Pancreas (tissue), 10 donors: ENCODE measurements around the gene MAPKAP1. TPM values are rescaled to one million over a fixed set of nuclear protein-coding genes. Genes with fewer than 3 reads are reported as not detected.
"Not testable (repeated sequence)": the region's sequence is repeated elsewhere in the genome, so short reads cannot be mapped to it uniquely, and the experiment has no call there.

ENCODE experiments used
- ATAC-seq, 4 donors: fragments of 200-7000 bp; cut with Tn5 transposase; one replicate each; pipeline versions ENCODE4 v1.8.0 to v1.9.1; 2020; ENCODE audit warnings: mild to moderate bottlenecking in 4 of 4, moderate library complexity in 4 of 4
- DNase-seq, 6 donors: peaks; one replicate each; pipeline ENCODE4 v3.0.0-alpha.2; 2020
- FAIRE-seq: peaks from 2 replicates; lab custom pipeline; 2012; peaks lifted over from hg19 to GRCh38; lab: Jason Lieb, UNC
- H3K27ac ChIP-seq, 4 donors: fragments of 200-600 bp; sonication (generic); 1 replicate in 3 of 4; 2 replicates in 1 of 4; pipeline versions ENCODE4 v1.5.0 to v1.8.0; 2020
- H3K27me3 ChIP-seq, 4 donors: fragments of 200-600 bp; one replicate each; pipeline ENCODE4 v1.8.0; 2021
- H3K36me3 ChIP-seq, 3 donors: fragments of 200-600 bp; sonication (generic) in 1 of 3; one replicate each; pipeline versions ENCODE4 v1.5.0 to v1.8.0; 2020 to 2021
- H3K4me1 ChIP-seq, 3 donors: fragments of 200-600 bp; one replicate each; pipeline ENCODE4 v1.8.0; 2021
- H3K4me3 ChIP-seq, 4 donors: fragments of 200-600 bp; sonication (generic) in 2 of 4; one replicate each; pipeline versions ENCODE4 v1.5.0 to v1.8.0; 2020 to 2021
- H3K9me3 ChIP-seq, 4 donors: fragments of 200-600 bp; one replicate each; pipeline ENCODE4 v1.8.0; 2021
- WGBS, 2 donors: extraction: QIAGEN DNeasy Blood & Tissue Kit; methylation state at CpG; one replicate each; pipeline ENCODE4 v1.1.7; 2013; 5-methylcytosine and 5-hydroxymethylcytosine counted together
- intact Hi-C, 3 donors: fragments of 100-400 bp; cut with DNase I; formaldehyde crosslinking; loops; one replicate each; pipeline versions ENCODE4 v1.11.1 to v1.14.2; 2022
- polyA plus RNA-seq, 2 donors: library from polyadenylated mRNA; stranded (reverse); fragments of 200-250 nt; gene quantifications; one replicate each; pipeline ENCODE4 v1.2.3, GENCODE V29; 2013
- total RNA-seq, 6 donors: library from RNA; stranded (reverse); fragmentation: NEBNext Ultra II Directional in 4 of 6; extraction: Animal tissue kit (Norgen Biotek cat#: 25700) in 4 of 6; gene quantifications; one replicate each; pipeline versions ENCODE4 v1.2.1 to v1.2.4, GENCODE V29; 2021 to 2023
- TF ChIP-seq, protein P1 (sequence below), 4 donors: fragments of 200-600 bp; sonication (generic) in 3 of 4; IDR thresholded peaks; one replicate each; pipeline versions ENCODE4 v1.5.0 to v1.8.0; 2021; ENCODE audit warnings: antibody characterized with exemption in 4 of 4
- donor health status: healthy with polysubstance abuse.
- donor health status: DM: no; HTN: no; CAD: no; lungs with moderate emphysema.
- donor health status: DM: no; HTN: no; CAD: no.
- donor health status: control.
- donor health status: control.
- donor health status: Bipolar disorder and iron deficiency.
- donor health status: DM: yes; HTN: yes; CAD: no.
- donor health status: DM: no; HTN: no; CAD: no.
- donor health status: DM: no; HTN: no; CAD: no.
- donor health status: DM: yes; HTN: yes; CAD: no.

MAPKAP1 gene
- total and polyA plus RNA-seq, 8 donors = 18.7 to 42.0 (median 30.4) TPM

GRCh38 chr9:125700791-125701190 is 6.2 kb downstream of the MAPKAP1 start:
- Histone ChIP-seq H3K36me3 (no peaks in the 10 kb centered on the region), H3K4me1 (peaks cover under 1 to 8% (median 4%) of the 10 kb centered on the region in 3 donors), H3K27ac (no peak overlapping the region), H3K4me3 (no peak overlapping the region), H3K27me3 (no peaks in the 10 kb centered on the region), H3K9me3 (no peaks in the 10 kb centered on the region)
- TF ChIP-seq, protein P1, sequence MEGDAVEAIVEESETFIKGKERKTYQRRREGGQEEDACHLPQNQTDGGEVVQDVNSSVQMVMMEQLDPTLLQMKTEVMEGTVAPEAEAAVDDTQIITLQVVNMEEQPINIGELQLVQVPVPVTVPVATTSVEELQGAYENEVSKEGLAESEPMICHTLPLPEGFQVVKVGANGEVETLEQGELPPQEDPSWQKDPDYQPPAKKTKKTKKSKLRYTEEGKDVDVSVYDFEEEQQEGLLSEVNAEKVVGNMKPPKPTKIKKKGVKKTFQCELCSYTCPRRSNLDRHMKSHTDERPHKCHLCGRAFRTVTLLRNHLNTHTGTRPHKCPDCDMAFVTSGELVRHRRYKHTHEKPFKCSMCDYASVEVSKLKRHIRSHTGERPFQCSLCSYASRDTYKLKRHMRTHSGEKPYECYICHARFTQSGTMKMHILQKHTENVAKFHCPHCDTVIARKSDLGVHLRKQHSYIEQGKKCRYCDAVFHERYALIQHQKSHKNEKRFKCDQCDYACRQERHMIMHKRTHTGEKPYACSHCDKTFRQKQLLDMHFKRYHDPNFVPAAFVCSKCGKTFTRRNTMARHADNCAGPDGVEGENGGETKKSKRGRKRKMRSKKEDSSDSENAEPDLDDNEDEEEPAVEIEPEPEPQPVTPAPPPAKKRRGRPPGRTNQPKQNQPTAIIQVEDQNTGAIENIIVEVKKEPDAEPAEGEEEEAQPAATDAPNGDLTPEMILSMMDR (IDR thresholded peaks at IDR 0.05) = no peak
- ATAC-seq (no peak), DNase-seq (no peak), FAIRE-seq (no peak)
- 79 to 82% methylated on average over 2 of the region's 2 CpGs for WGBS, 2 donors
- intact Hi-C loops = no loop called here

DNA sequence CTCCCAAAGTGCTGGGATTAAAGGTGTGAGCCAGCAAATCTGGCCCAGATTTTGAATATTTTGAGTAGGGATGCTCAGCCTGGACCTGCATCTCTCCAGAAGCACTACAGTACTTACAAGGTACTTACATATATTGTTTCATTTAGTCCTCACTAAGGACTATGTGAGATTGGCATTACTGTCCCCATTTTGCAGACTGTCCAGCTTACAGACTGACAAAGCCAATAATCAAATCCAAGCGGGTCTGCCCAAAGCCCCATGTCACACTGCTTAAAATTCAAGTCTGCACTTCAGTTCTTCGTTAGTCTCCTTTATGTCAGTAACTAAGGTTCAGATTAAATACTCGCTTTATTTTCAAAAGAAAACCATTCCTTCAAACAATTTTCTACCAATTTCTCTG is 7.1 kb downstream of the MAPKAP1 start:
- Histone ChIP-seq H3K4me3 (no peak overlapping the region), H3K4me1 (peaks cover 0 to 6% (median 4%) of the 10 kb centered on the region in 3 donors), H3K9me3 (no peaks in the 10 kb centered on the region), H3K36me3 (no peaks in the 10 kb centered on the region), H3K27me3 (no peaks in the 10 kb centered on the region), H3K27ac (no peak overlapping the region)
- DNase-seq (no peak), ATAC-seq (no peak), FAIRE-seq (no peak)
- TF ChIP-seq, protein P1 (IDR thresholded peaks at IDR 0.05) = no peak
- intact Hi-C loops = no loop called here
- WGBS, 2 donors = 94 to 97% methylated on average over 3 of the region's 3 CpGs

DNA sequence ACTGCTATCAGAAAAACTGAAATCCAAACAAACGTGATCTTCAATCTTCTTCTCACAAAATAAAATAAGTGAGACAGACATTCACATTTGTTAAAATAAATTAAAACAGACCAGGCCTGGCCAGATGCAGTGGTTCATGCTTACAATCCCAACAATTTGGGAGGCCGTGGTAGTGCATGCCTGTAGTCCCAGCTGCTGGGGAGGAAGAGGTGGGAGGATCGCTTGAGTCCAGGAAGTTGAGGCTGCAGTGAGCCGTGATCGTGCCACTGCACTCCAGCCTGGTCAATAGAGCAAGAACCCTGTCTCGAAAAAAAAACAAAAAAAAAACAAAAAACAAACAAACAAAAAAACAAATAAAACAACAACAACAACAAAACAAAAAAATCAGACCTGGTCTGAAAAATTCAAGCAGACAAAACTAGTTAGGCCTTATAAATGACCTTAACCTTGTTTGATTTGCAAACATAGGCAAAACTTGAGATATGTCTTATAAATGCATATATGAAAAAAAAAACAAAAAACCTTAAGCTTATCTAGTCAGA is 10.8 kb downstream of the MAPKAP1 start:
- DNase-seq (no peak), ATAC-seq (no peak), FAIRE-seq (no peak)
- Histone ChIP-seq H3K27me3 (no peaks in the 10 kb centered on the region), H3K27ac (no peak overlapping the region), H3K4me3 (no peak overlapping the region), H3K9me3 (no peaks in the 10 kb centered on the region), H3K4me1 (peaks cover 0 to 4% (median 4%) of the 10 kb centered on the region in 3 donors), H3K36me3 (no peaks in the 10 kb centered on the region)
- WGBS, 2 donors = 81 to 84% methylated on average over 6 of the region's 6 CpGs
- TF ChIP-seq, protein P1 (IDR thresholded peaks at IDR 0.05) = no peak
- intact Hi-C loops = no loop called here

DNA sequence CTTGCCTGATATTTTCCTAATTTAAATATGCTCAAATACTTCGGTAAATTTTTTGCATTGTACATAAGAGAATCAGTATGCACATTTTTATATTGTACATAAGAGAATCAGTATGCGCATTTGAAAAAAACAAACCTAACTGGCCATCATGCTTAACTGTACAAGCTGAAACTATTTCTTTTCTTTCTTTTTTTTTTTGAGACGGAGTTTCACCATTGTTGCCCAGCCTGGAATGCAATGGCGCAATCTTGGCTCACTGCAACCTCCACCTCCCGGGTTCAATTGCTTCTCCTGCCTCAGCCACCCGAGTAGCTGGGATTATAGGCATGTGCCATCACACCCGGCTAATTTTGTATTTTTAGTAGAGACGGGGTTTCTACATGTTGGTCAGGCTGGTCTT is 11.5 kb downstream of the MAPKAP1 start:
- H3K9me3 ChIP-seq, FAIRE-seq, H3K4me3 ChIP-seq, DNase-seq, H3K27me3 ChIP-seq, H3K27ac ChIP-seq, H3K4me1 ChIP-seq, H3K36me3 ChIP-seq, ATAC-seq, intact Hi-C loops: not testable (repeated sequence)
- 90 to 91% methylated on average over 8 of the region's 8 CpGs for WGBS, 2 donors

DNA sequence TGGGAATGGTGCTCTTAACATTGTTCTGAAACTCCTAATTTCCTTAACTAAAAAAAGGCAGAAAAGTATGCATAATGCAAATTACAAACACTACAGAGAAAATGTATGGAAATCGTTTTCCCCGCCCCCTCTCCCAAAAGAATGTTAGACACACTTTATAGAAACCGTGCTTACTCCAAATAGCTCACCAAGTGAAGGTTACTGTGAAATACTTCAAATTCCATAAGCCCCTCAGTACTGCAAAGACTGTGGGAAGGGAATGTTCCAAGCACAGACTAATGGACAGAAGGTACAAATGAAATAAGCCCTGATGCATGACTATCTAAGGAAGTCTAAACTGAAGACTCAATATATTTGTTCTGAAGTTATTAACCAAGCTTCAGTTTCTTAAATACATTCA is 12.5 kb downstream of the MAPKAP1 start:
- DNase-seq = no peak
- H3K36me3 ChIP-seq = no peaks in the 10 kb centered on the region

DNA sequence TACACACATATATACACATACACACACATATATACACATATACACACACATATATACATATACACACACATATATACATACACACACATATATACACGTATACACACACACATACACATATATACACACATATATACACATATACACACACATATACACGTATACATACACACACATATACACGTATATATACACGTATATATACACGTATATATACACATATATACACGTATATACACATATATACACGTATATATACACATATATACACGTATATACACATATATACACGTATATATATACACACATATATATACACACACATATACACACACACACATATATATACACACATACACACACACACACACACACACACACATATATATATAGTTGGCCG is 13.5 kb downstream of the MAPKAP1 start:
- H3K4me3 ChIP-seq, H3K36me3 ChIP-seq, H3K4me1 ChIP-seq, H3K9me3 ChIP-seq, H3K27me3 ChIP-seq, ATAC-seq, DNase-seq, H3K27ac ChIP-seq, intact Hi-C loops: not testable (repeated sequence)
- WGBS, 2 donors = 81 to 86% methylated on average over 10 of the region's 10 CpGs
- FAIRE-seq = peak; percentile 74

More for the DNA sequence above, 12.5 kb downstream of the MAPKAP1 start:
- 65 to 66% methylated on average over 3 of the region's 3 CpGs for WGBS, 2 donors
- no peaks in the 10 kb centered on the region for H3K27me3 ChIP-seq
- intact Hi-C loops = no loop called here
- FAIRE-seq = no peak
- H3K4me1 ChIP-seq = no peaks in the 10 kb centered on the region
- H3K27ac ChIP-seq = no peak overlapping the region
- no peak overlapping the region for H3K4me3 ChIP-seq
- no peak for ATAC-seq
- no peaks in the 10 kb centered on the region for H3K9me3 ChIP-seq
- TF ChIP-seq, protein P1 (IDR thresholded peaks at IDR 0.05) = no peak
